SU-DHL-6 (cell line): ENCODE measurements around the gene EPHA3.

Experiments used
- H2AFZ ChIP-seq: fragments of 200-600 bp; sonication (generic); 2 replicates; pipeline ENCODE4 v1.6.1; 2014; ENCODE audit warnings: low read depth, mild to moderate bottlenecking, moderate library complexity, mixed read lengths, antibody characterized with exemption, low read length; ENCODE audit not compliant: severe bottlenecking
- H3F3A ChIP-seq: fragments of 200-600 bp; shearing (Covaris generic); 2 replicates; pipeline ENCODE4 v1.6.0; 2016; ENCODE audit warnings: antibody characterized with exemption, mild to moderate bottlenecking; ENCODE audit not compliant: insufficient read depth
- H3K27ac ChIP-seq: fragments of 200-600 bp; sonication (generic); 2 replicates; pipeline ENCODE4 v1.5.1; 2016; ENCODE audit warnings: low read depth, mild to moderate bottlenecking, low read length, moderate library complexity, mixed read lengths
- H3K27me3 ChIP-seq: fragments of 200-600 bp; sonication (generic), shearing (Covaris generic); 2 replicates; pipeline ENCODE4 v1.6.0; 2014; ENCODE audit warnings: mild to moderate bottlenecking, low read length
- H3K36me3 ChIP-seq: fragments of 200-600 bp; sonication (generic); 2 replicates; pipeline ENCODE4 v1.6.1; 2014; ENCODE audit warnings: mild to moderate bottlenecking, low read length, mixed read lengths
- H3K4me2 ChIP-seq: fragments of 300-600, 200-600 bp; shearing (Covaris generic), sonication (generic); 2 replicates; pipeline ENCODE4 v1.6.0; 2014; ENCODE audit warnings: low read length, low read depth, mild to moderate bottlenecking; ENCODE audit not compliant: poor library complexity, severe bottlenecking
- H3K4me3 ChIP-seq: fragments of 200-600 bp; sonication (generic); 2 replicates; pipeline ENCODE4 v1.5.1; 2014; ENCODE audit warnings: antibody characterized with exemption, low read length, mild to moderate bottlenecking, mixed read lengths; ENCODE audit not compliant: insufficient read depth, poor library complexity, severe bottlenecking
- H3K79me2 ChIP-seq: fragments of 200-600 bp; sonication (generic); 2 replicates; pipeline ENCODE4 v1.6.1; 2014; ENCODE audit warnings: mild to moderate bottlenecking, low read length, moderate library complexity; ENCODE audit not compliant: insufficient read depth
- H3K9ac ChIP-seq: fragments of 200-600 bp; sonication (generic); 2 replicates; pipeline ENCODE4 v1.7.0; 2014; ENCODE audit warnings: mild to moderate bottlenecking, low read length
- H3K9me2 ChIP-seq: fragments of 200-600 bp; sonication (generic); replicated peaks from 2 replicates; pipeline ENCODE4 v1.6.1; 2014; ENCODE audit warnings: low read length; ENCODE audit not compliant: insufficient read depth
- H3K9me3 ChIP-seq: fragments of 200-600 bp; sonication (generic); 2 replicates; pipeline ENCODE4 v1.6.1; 2014; ENCODE audit warnings: low read length, mixed read lengths; ENCODE audit not compliant: insufficient read depth
- H4K20me1 ChIP-seq: fragments of 200-600 bp; sonication (generic); 2 replicates; pipeline ENCODE4 v1.6.1; 2014; ENCODE audit warnings: low read depth, mild to moderate bottlenecking, antibody characterized with exemption, low read length, moderate library complexity, mixed read lengths
- EZH2phosphoT487 ChIP-seq: fragments of 200-600 bp; sonication (generic), shearing (Covaris generic); conservative IDR thresholded peaks from 2 replicates; pipeline ENCODE4 v1.6.1; 2018; ENCODE audit warnings: mild to moderate bottlenecking, antibody characterized with exemption, low read length, moderate library complexity, mixed read lengths
- TF ChIP-seq, protein P1 (sequence below): fragments of 200-600 bp; sonication (generic); IDR thresholded peaks from one replicate; pipeline ENCODE4 v1.5.1; 2017; ENCODE audit warnings: antibody characterized with exemption, mild to moderate bottlenecking, low read length, moderate library complexity; ENCODE audit not compliant: insufficient read depth, poor library complexity, severe bottlenecking

Gene EPHA3

DNA sequence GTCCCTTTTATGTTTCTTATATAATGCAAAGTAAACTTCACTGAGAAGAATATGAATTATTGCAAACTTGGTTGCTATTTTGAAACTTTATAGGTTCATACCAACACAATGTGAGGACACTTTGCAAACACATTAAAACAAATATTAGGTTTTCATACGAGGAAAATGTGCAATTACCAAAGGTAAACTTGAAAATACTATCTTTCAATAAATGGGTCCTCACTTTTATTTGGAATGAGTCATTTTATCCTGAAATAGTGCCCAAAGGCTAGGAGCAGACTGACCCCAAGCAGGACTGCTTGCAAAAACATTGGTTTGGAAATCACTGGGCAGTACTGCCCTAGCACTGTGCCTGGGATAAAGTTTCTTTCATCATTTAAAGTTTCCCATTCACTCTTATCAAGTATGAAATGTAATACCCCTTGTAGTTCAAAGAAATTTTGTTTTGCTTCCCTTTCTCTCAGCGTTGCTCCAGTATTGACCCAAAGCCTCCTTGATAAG is 396.5 kb downstream of the EPHA3 start:
- Histone ChIP-seq H4K20me1 (no peaks in the 10 kb centered on the region), H3K27ac (no peak overlapping the region), H3F3A (no peaks in the 10 kb centered on the region), H3K4me3 (no peak overlapping the region), H2AFZ (no peak overlapping the region), H3K9me3 (no peaks in the 10 kb centered on the region), H3K9ac (no peak overlapping the region), H3K36me3 (no peaks in the 10 kb centered on the region), H3K9me2 (no peaks in the 10 kb centered on the region), H3K27me3 (no peaks in the 10 kb centered on the region), H3K4me2 (no peak overlapping the region), H3K79me2 (no peaks in the 10 kb centered on the region)
- TF ChIP-seq, protein P1, sequence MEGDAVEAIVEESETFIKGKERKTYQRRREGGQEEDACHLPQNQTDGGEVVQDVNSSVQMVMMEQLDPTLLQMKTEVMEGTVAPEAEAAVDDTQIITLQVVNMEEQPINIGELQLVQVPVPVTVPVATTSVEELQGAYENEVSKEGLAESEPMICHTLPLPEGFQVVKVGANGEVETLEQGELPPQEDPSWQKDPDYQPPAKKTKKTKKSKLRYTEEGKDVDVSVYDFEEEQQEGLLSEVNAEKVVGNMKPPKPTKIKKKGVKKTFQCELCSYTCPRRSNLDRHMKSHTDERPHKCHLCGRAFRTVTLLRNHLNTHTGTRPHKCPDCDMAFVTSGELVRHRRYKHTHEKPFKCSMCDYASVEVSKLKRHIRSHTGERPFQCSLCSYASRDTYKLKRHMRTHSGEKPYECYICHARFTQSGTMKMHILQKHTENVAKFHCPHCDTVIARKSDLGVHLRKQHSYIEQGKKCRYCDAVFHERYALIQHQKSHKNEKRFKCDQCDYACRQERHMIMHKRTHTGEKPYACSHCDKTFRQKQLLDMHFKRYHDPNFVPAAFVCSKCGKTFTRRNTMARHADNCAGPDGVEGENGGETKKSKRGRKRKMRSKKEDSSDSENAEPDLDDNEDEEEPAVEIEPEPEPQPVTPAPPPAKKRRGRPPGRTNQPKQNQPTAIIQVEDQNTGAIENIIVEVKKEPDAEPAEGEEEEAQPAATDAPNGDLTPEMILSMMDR, result no peak
- no peak for TF ChIP-seq EZH2phosphoT487

DNA sequence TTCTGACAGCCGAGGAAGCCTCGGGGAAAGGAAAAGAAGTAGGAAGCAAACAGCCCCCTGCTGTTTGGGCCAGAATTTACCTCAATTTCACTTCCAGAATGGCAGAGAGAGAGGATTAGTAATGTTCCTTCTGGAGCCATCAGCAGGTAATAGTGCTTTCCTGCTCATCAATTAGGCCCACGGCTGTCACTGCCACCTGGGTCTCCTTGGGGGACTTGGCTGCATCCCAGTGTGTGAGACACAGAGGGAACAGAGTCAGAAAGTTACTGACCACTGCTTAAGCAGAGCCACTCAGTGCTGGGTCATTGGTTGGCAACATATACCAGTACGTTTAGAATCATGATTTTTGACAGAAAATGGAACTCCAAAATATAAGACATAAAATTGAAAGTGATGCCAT is 397.0 kb downstream of the EPHA3 start:
- Histone ChIP-seq H3K4me3 (no peak overlapping the region), H3K9me3 (no peaks in the 10 kb centered on the region), H3F3A (no peaks in the 10 kb centered on the region), H3K4me2 (no peak overlapping the region), H3K27me3 (no peaks in the 10 kb centered on the region), H3K36me3 (no peaks in the 10 kb centered on the region), H2AFZ (no peak overlapping the region), H3K79me2 (no peaks in the 10 kb centered on the region), H3K27ac (no peak overlapping the region), H3K9ac (no peak overlapping the region), H4K20me1 (no peaks in the 10 kb centered on the region), H3K9me2 (no peaks in the 10 kb centered on the region)
- no peak for TF ChIP-seq EZH2phosphoT487
- TF ChIP-seq, protein P1, result no peak

DNA sequence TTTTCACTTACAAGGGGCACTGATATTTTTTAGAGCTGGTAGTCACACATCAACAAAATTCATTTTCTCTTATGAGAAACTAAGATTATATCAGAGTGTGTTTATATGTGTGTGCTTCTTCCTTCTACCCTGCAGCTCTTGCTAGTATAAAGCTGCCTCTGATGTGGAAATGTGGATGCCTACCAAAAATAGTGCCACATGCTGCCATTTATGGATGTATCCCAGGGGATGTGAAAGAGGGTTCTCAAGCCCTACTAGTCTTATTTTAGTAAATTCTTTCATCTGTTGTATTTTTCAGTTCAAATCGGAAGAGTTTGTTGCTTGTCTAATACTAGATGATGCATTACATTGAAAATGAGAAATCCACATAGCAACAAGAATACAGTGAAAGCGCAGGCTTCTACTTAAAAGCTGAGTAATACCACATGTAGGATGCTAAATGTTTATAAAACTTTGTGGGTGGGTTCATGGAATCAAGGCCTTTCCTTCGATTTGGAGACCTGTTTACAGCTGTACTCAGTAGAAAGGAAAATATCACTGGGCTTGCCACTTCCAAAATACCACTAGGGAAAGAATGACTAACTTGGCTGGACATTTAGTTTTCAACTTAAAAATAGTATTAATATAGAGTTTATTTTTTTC is 399.2 kb downstream of the EPHA3 start:
- H3K9ac ChIP-seq, result no peak overlapping the region
- H3K9me2 ChIP-seq, result no peaks in the 10 kb centered on the region
- H3K79me2 ChIP-seq, result no peaks in the 10 kb centered on the region
- H3K27ac ChIP-seq, result no peak overlapping the region
- TF ChIP-seq, protein P1, result no peak
- no peak for TF ChIP-seq EZH2phosphoT487
- H3K27me3 ChIP-seq, result no peaks in the 10 kb centered on the region
- no peak overlapping the region for H3K4me2 ChIP-seq
- no peak overlapping the region for H2AFZ ChIP-seq
- H3K9me3 ChIP-seq, result no peaks in the 10 kb centered on the region
- no peaks in the 10 kb centered on the region for H4K20me1 ChIP-seq
- no peaks in the 10 kb centered on the region for H3K36me3 ChIP-seq
- no peak overlapping the region for H3K4me3 ChIP-seq
- no peaks in the 10 kb centered on the region for H3F3A ChIP-seq
